Caco-2 (cell line): ENCODE measurements around the gene PFKFB4. TPM values are rescaled to one million over a fixed set of nuclear protein-coding genes. Genes with fewer than 3 reads are reported as not detected.
"Not testable (repeated sequence)": the region's sequence is repeated elsewhere in the genome, so short reads cannot be mapped to it uniquely, and the experiment has no call there.

Experiments used
- BruUV-seq: library from RNA; stranded (reverse); fragments of 400-500 nt; replicated peaks from 2 replicates; lab custom pipeline; 2021; lab: Mats Ljungman, UMichigan
- CTCF ChIA-PET: fragments of 300-600 bp; sonication (Branson Sonifier 250); formaldehyde crosslinking; loops from one replicate; lab custom pipeline; 2022; ENCODE audit warnings: antibody characterized with exemption; lab: Charles Lee
- POLR2A ChIA-PET: fragments of 300-600 bp; sonication (Branson Sonifier 250); formaldehyde crosslinking; loops from one replicate; lab custom pipeline; 2022; ENCODE audit warnings: antibody characterized with exemption; lab: Charles Lee
- DNase-seq, 2 experiments: peaks; one replicate each; pipeline versions ENCODE4 v3.0.0 to v3.0.0-alpha.2; 2020 to 2022
- H3K27me3 ChIP-seq: replicated peaks from 2 replicates; pipeline ENCODE4 v1.6.0; 2011; ENCODE audit warnings: low read length; ENCODE audit not compliant: control insufficient read depth, insufficient read depth
- H3K36me3 ChIP-seq: 2 replicates; pipeline ENCODE4 v1.5.1; 2011; ENCODE audit warnings: low read length; ENCODE audit not compliant: control insufficient read depth, insufficient read depth
- H3K4me1 ChIP-seq: fragments of 250-450 bp; sonication (Bioruptor Pico); 2 replicates; pipeline ENCODE4 v1.5.1; 2020; ENCODE audit warnings: mild to moderate bottlenecking
- H3K4me3 ChIP-seq: 2 replicates; pipeline ENCODE4 v1.5.1; 2011; ENCODE audit warnings: low read depth, mild to moderate bottlenecking, control low read depth, low read length
- H3K9me3 ChIP-seq: fragments of 250-450 bp; sonication (Bioruptor Pico); 2 replicates; pipeline ENCODE4 v1.5.1; 2020; ENCODE audit warnings: mild to moderate bottlenecking, moderate library complexity
- H3K27ac Mint-ChIP-seq: one replicate; pipeline ENCODE4 v1.8.0; 2022; ENCODE audit warnings: mixed read lengths; ENCODE audit not compliant: unreplicated experiment
- H3K27me3 Mint-ChIP-seq: one replicate; pipeline ENCODE4 v1.8.0; 2022; ENCODE audit warnings: mixed read lengths; ENCODE audit not compliant: insufficient read depth, unreplicated experiment
- H3K36me3 Mint-ChIP-seq: one replicate; pipeline ENCODE4 v1.8.0; 2022; ENCODE audit warnings: mild to moderate bottlenecking, mixed read lengths; ENCODE audit not compliant: insufficient read depth, unreplicated experiment
- H3K4me1 Mint-ChIP-seq: one replicate; pipeline ENCODE4 v1.8.0; 2022; ENCODE audit warnings: low read depth, mixed read lengths; ENCODE audit not compliant: unreplicated experiment
- H3K4me3 Mint-ChIP-seq: one replicate; pipeline ENCODE4 v1.8.0; 2022; ENCODE audit warnings: mild to moderate bottlenecking, moderate library complexity, mixed read lengths; ENCODE audit not compliant: unreplicated experiment
- H3K9me3 Mint-ChIP-seq: one replicate; pipeline ENCODE4 v1.8.0; 2022; ENCODE audit warnings: mixed read lengths; ENCODE audit not compliant: unreplicated experiment
- CTCF ChIP-seq, 2 experiments: fragments of 200-600 bp in 1 of 2; IDR thresholded peaks; 1 replicate in 1 of 2; 2 replicates in 1 of 2; pipeline versions ENCODE4 v1.5.1 to v1.8.0; 2011 to 2022; ENCODE audit warnings: antibody characterized with exemption in 1 of 2, control low read depth in 1 of 2, inconsistent platforms in 1 of 2, low read depth in 1 of 2, low read length in 1 of 2, mild to moderate bottlenecking in 1 of 2, moderate library complexity in 1 of 2; ENCODE audit not compliant: insufficient read depth in 1 of 2, severe bottlenecking in 1 of 2, unreplicated experiment in 1 of 2
- intact Hi-C: fragments of 100-400 bp; cut with micrococcal nuclease; formaldehyde crosslinking; loops from one replicate; pipeline ENCODE4 v1.10.0; 2022; ENCODE audit not compliant: unreplicated experiment
- total RNA-seq: library from RNA; stranded (reverse); gene quantifications from 2 replicates; pipeline ENCODE4 v1.2.3, GENCODE V29; 2022

The PFKFB4 gene
- total RNA-seq, 1 experiment from 2014 or later, result 11.2 TPM

- CTCF ChIA-PET, result no interaction called here
- Mint-ChIP-seq H3K4me3 (no peak overlapping the region), H3K27me3 (no peaks in the 10 kb centered on the region), H3K9me3 (no peaks in the 10 kb centered on the region), H3K27ac (no peak overlapping the region), H3K36me3 (peaks cover 15% of the 10 kb centered on the region), H3K4me1 (no peaks in the 10 kb centered on the region)
- H3K9me3 ChIP-seq, result no peaks in the 10 kb centered on the region
- H3K4me3 ChIP-seq, result no peak overlapping the region
- no peak for DNase-seq
- peaks cover 1% of the 10 kb centered on the region for H3K36me3 ChIP-seq
- no peaks in the 10 kb centered on the region for H3K27me3 ChIP-seq
- no TSS peak for BruUV-seq
- intact Hi-C loops, result no loop called here
- POLR2A ChIA-PET, result interaction anchor here (0.6 kb wide), 1 partner anchor 701 kb away, joined by 3 read pairs; no protein-coding TSS in a partner anchor
- TF ChIP-seq CTCF (IDR thresholded peaks at IDR 0.05; ENCODE audit: insufficient read depth in 1 of 2, low read depth in 1 of 2, low read length in 1 of 2, severe bottlenecking in 1 of 2, unreplicated experiment in 1 of 2), result no peak
- no peaks in the 10 kb centered on the region for H3K4me1 ChIP-seq
These were observed 24.2 kb downstream of the PFKFB4 start for GRCh38 chr3:48532271-48532976.

GRCh38 chr3:48530701-48531100 is 25.9 kb downstream of the PFKFB4 start:
- H3K27ac Mint-ChIP-seq, H3K36me3 ChIP-seq, DNase-seq, H3K27me3 Mint-ChIP-seq, BruUV-seq, H3K4me1 ChIP-seq, H3K27me3 ChIP-seq, POLR2A ChIA-PET, intact Hi-C loops, H3K4me1 Mint-ChIP-seq, H3K9me3 Mint-ChIP-seq, H3K4me3 Mint-ChIP-seq, H3K4me3 ChIP-seq, CTCF ChIA-PET, H3K9me3 ChIP-seq: not testable (repeated sequence)
- H3K36me3 Mint-ChIP-seq, result peaks cover 17% of the 10 kb centered on the region

GRCh38 chr3:48528754-48529153 is 27.8 kb downstream of the PFKFB4 start:
- Histone ChIP-seq H3K27me3 (no peaks in the 10 kb centered on the region), H3K4me1 (no peaks in the 10 kb centered on the region), H3K4me3 (no peak overlapping the region), H3K9me3 (no peaks in the 10 kb centered on the region), H3K36me3 (no peaks in the 10 kb centered on the region)
- ChIA-PET CTCF (no interaction called here), POLR2A (no interaction called here)
- H3K4me1 Mint-ChIP-seq, result no peaks in the 10 kb centered on the region
- no TSS peak for BruUV-seq
- H3K27ac Mint-ChIP-seq, result no peak overlapping the region
- DNase-seq, result no peak
- H3K9me3 Mint-ChIP-seq, result no peaks in the 10 kb centered on the region
- TF ChIP-seq CTCF (IDR thresholded peaks at IDR 0.05; ENCODE audit: insufficient read depth in 1 of 2, low read depth in 1 of 2, low read length in 1 of 2, severe bottlenecking in 1 of 2, unreplicated experiment in 1 of 2), result no peak
- H3K27me3 Mint-ChIP-seq, result no peaks in the 10 kb centered on the region
- peaks cover 17% of the 10 kb centered on the region for H3K36me3 Mint-ChIP-seq
- intact Hi-C loops, result no loop called here
- H3K4me3 Mint-ChIP-seq, result no peak overlapping the region
